ENCODE measurements around the gene PCDHGB1. TPM values are rescaled to one million over a fixed set of nuclear protein-coding genes. Genes with fewer than 3 reads are reported as not detected.
A peak's percentile ranks its signal among the peaks of the same experiment; 100 is the strongest.
"Not testable (repeated sequence)": the region's sequence is repeated elsewhere in the genome, so short reads cannot be mapped to it uniquely, and the experiment has no call there.

Gene PCDHGB1
- total and polyA plus RNA-seq, 2 experiments from 2014 or later, result 0.16 to 0.86 TPM

- Histone ChIP-seq H3K27me3 (replicated peaks; ENCODE audit: insufficient read depth) (no peaks in the 10 kb centered on the region), H3K79me2 (ENCODE audit: insufficient read depth) (no peaks in the 10 kb centered on the region), H3K9ac (peak within 1 kb of the TSS; percentile 69), H3K4me1 (ENCODE audit: insufficient read depth) (no peaks in the 10 kb centered on the region), H3K36me3 (ENCODE audit: low read depth) (no peaks in the 10 kb centered on the region), H3K4me3 (peak within 1 kb of the TSS; percentile 69), H2AFZ (peak within 1 kb of the TSS; percentile 86), H3F3A (ENCODE audit: insufficient read depth) (no peaks in the 10 kb centered on the region), H3K4me2 (ENCODE audit: unreplicated experiment) (peak within 1 kb of the TSS; percentile 58), H4K20me1 (ENCODE audit: insufficient read depth) (no peaks in the 10 kb centered on the region), H3K9me2 (ENCODE audit: insufficient read depth) (no peaks in the 10 kb centered on the region), H3K27ac (peak within 1 kb of the TSS; percentile 20), H3K9me3 (ENCODE audit: low read depth) (no peaks in the 10 kb centered on the region)
- peak; percentile 72 for DNase-seq
- TF ChIP-seq EZH2phosphoT487 (IDR thresholded peaks at IDR 0.05; ENCODE audit: insufficient read depth, low read depth) (no peak), EZH2 (IDR thresholded peaks at IDR 0.05; ENCODE audit: insufficient read depth, poor library complexity, severe bottlenecking) (no peak)
- in situ Hi-C loops (cut with MboI), result loop anchor here (10.0 kb wide), 1 partner anchor 226 kb away; no protein-coding TSS in a partner anchor
- WGBS, 2 experiments (ENCODE audit: low coverage in 1 of 2, low lambda C conversion rate in 2 of 2, missing lambda C conversion rate in 2 of 2), result 18 to 21% methylated on average over 27 of the region's 27 CpGs
Measured at GRCh38 chr5:141338538-141339306, 11.2 kb upstream of the PCDHGB1 start, which contains the start of gene PCDHGA2. TSS of gene PCDHGA2 (plus strand) at chr5:141338760.

- H4K20me1 ChIP-seq (ENCODE audit: insufficient read depth); H3K4me2 ChIP-seq (ENCODE audit: unreplicated experiment); H3K9ac ChIP-seq; H3K36me3 ChIP-seq (ENCODE audit: low read depth); H3K4me3 ChIP-seq; H3K9me2 ChIP-seq (ENCODE audit: insufficient read depth); H3K9me3 ChIP-seq (ENCODE audit: low read depth); H3K79me2 ChIP-seq (ENCODE audit: insufficient read depth); DNase-seq; H3K4me1 ChIP-seq (ENCODE audit: insufficient read depth); H3F3A ChIP-seq (ENCODE audit: insufficient read depth); in situ Hi-C loops (cut with MboI); H3K27me3 ChIP-seq (replicated peaks; ENCODE audit: insufficient read depth); H2AFZ ChIP-seq; H3K27ac ChIP-seq: not testable (repeated sequence)
- 53 to 60% methylated on average over 30 to 34 of the region's 45 CpGs for WGBS, 2 experiments (ENCODE audit: low coverage in 1 of 2, low lambda C conversion rate in 2 of 2, missing lambda C conversion rate in 2 of 2)
Measured at GRCh38 chr5:141340781-141341354, 9.0 kb upstream of the PCDHGB1 start.

GRCh38 chr5:141342773-141343172 lies 7.1 kb upstream of the PCDHGB1 start:
- Histone ChIP-seq H3K4me3 (0 out of 2 replicates have a peak overlapping the region, but pooled peaks have one; percentile 4), H2AFZ (peak overlapping the region; percentile 70; the same call in 1 of the 2 replicates), H3K4me1 (ENCODE audit: insufficient read depth) (no peaks in the 10 kb centered on the region), H3K9me3 (ENCODE audit: low read depth) (no peaks in the 10 kb centered on the region), H3K9me2 (ENCODE audit: insufficient read depth) (no peaks in the 10 kb centered on the region), H3F3A (ENCODE audit: insufficient read depth) (no peaks in the 10 kb centered on the region), H3K79me2 (ENCODE audit: insufficient read depth) (no peaks in the 10 kb centered on the region), H3K4me2 (ENCODE audit: unreplicated experiment) (no peak overlapping the region), H3K9ac (no peak overlapping the region), H3K27ac (no peak overlapping the region), H3K36me3 (ENCODE audit: low read depth) (no peaks in the 10 kb centered on the region), H4K20me1 (ENCODE audit: insufficient read depth) (no peaks in the 10 kb centered on the region), H3K27me3 (replicated peaks; ENCODE audit: insufficient read depth) (no peaks in the 10 kb centered on the region)
- in situ Hi-C loops (cut with MboI), result no loop called here
- DNase-seq, result no peak
- WGBS, 2 experiments (ENCODE audit: low coverage in 1 of 2, low lambda C conversion rate in 2 of 2, missing lambda C conversion rate in 2 of 2), result 5 to 7% methylated on average over 1 of the region's 1 CpG
- TF ChIP-seq EZH2 (IDR thresholded peaks at IDR 0.05; ENCODE audit: insufficient read depth, poor library complexity, severe bottlenecking) (no peak), EZH2phosphoT487 (IDR thresholded peaks at IDR 0.05; ENCODE audit: insufficient read depth, low read depth) (no peak)

- Histone ChIP-seq H4K20me1 (ENCODE audit: insufficient read depth) (no peaks in the 10 kb centered on the region), H3K4me3 (peak within 1 kb of the TSS; percentile 71), H3K9me2 (ENCODE audit: insufficient read depth) (no peaks in the 10 kb centered on the region), H2AFZ (peak within 1 kb of the TSS; percentile 70), H3K9me3 (ENCODE audit: low read depth) (no peaks in the 10 kb centered on the region), H3K27ac (peak within 1 kb of the TSS; percentile 61), H3K9ac (peak within 1 kb of the TSS; percentile 73), H3K79me2 (ENCODE audit: insufficient read depth) (no peaks in the 10 kb centered on the region), H3F3A (ENCODE audit: insufficient read depth) (no peaks in the 10 kb centered on the region), H3K4me1 (ENCODE audit: insufficient read depth) (no peaks in the 10 kb centered on the region), H3K4me2 (ENCODE audit: unreplicated experiment) (peak within 1 kb of the TSS; percentile 54), H3K27me3 (replicated peaks; ENCODE audit: insufficient read depth) (no peaks in the 10 kb centered on the region), H3K36me3 (ENCODE audit: low read depth) (no peaks in the 10 kb centered on the region)
- DNase-seq, result peak; percentile 83
- TF ChIP-seq EZH2 (IDR thresholded peaks at IDR 0.05; ENCODE audit: insufficient read depth, poor library complexity, severe bottlenecking) (no peak), EZH2phosphoT487 (IDR thresholded peaks at IDR 0.05; ENCODE audit: insufficient read depth, low read depth) (no peak)
- 19 to 22% methylated on average over 9 of the region's 9 CpGs for WGBS, 2 experiments (ENCODE audit: low coverage in 1 of 2, low lambda C conversion rate in 2 of 2, missing lambda C conversion rate in 2 of 2)
- in situ Hi-C loops (cut with MboI), result no loop called here
Measured at GRCh38 chr5:141343242-141343952, 6.5 kb upstream of the PCDHGB1 start, which contains the start of gene PCDHGA3. TSS of gene PCDHGA3 (plus strand) at chr5:141343829. CDS start at chr5:141344034, 205 bp downstream.
